Naive thymus-derived CD4-positive, alpha-beta T cell (primary cell): ENCODE data around the gene SART1. TPM values are rescaled to one million over a fixed set of nuclear protein-coding genes. Genes with fewer than 3 reads are reported as not detected.
A peak's percentile ranks its signal among the peaks of the same experiment; 100 is the strongest.

ENCODE experiments used
- ATAC-seq: fragments of 150-1000 bp; cut with Tn5 transposase; 2 replicates; pipeline ENCODE4 v1.10.0; 2021; ENCODE audit warnings: mild to moderate bottlenecking, moderate library complexity
- CTCF ChIA-PET: fragments of 350-600 bp; sonication (Branson Sonifier 250); formaldehyde crosslinking; loops from one replicate; lab custom pipeline; 2021; ENCODE audit warnings: antibody characterized with exemption; lab: Charles Lee
- POLR2A ChIA-PET: fragments of 350-600 bp; sonication (Branson Sonifier 250); formaldehyde crosslinking; loops from one replicate; lab custom pipeline; 2021; ENCODE audit warnings: antibody characterized with exemption, inconsistent platforms; lab: Charles Lee
- DNase-seq, 9 donors: peaks; one replicate each; pipeline versions ENCODE4 v3.0.0 to v3.0.0-alpha.2; 2020 to 2022; ENCODE audit warnings: mixed read lengths in 1 of 9
- H3K27ac ChIP-seq: one replicate; pipeline ENCODE4 v1.7.0; 2013; ENCODE audit warnings: mild to moderate bottlenecking, low read depth, low read length, moderate library complexity
- H3K27me3 ChIP-seq, 2 donors: one replicate each; pipeline ENCODE4 v1.7.0; 2013; ENCODE audit warnings: low read length in 2 of 2, mild to moderate bottlenecking in 2 of 2, moderate library complexity in 2 of 2; ENCODE audit not compliant: control insufficient read depth in 2 of 2, insufficient read depth in 2 of 2
- H3K36me3 ChIP-seq, 3 experiments: 1 replicate in 2 of 3; 2 replicates in 1 of 3; pipeline ENCODE4 v1.7.0; 2013; ENCODE audit warnings: low read length in 3 of 3, mild to moderate bottlenecking in 3 of 3, moderate library complexity in 1 of 3; ENCODE audit not compliant: insufficient read depth in 3 of 3, control insufficient read depth in 2 of 3
- H3K4me1 ChIP-seq, 2 donors: one replicate each; pipeline ENCODE4 v1.7.0; 2013; ENCODE audit warnings: low read length in 2 of 2, mild to moderate bottlenecking in 2 of 2, moderate library complexity in 1 of 2; ENCODE audit not compliant: control insufficient read depth in 2 of 2, insufficient read depth in 2 of 2
- H3K4me3 ChIP-seq: 2 replicates; pipeline ENCODE4 v1.7.0; 2013; ENCODE audit warnings: mild to moderate bottlenecking, low read length
- H3K9me3 ChIP-seq, 3 experiments: 1 replicate in 2 of 3; 2 replicates in 1 of 3; pipeline ENCODE4 v1.7.0; 2013; ENCODE audit warnings: low read length in 3 of 3; ENCODE audit not compliant: control insufficient read depth in 2 of 3
- H3K27ac Mint-ChIP-seq, 9 donors: one replicate each; pipeline ENCODE4 v1.8.0; 2020 to 2022; ENCODE audit warnings: mixed read lengths in 9 of 9, mild to moderate bottlenecking in 8 of 9, moderate library complexity in 5 of 9, inconsistent platforms in 2 of 9
- H3K27me3 Mint-ChIP-seq, 5 donors: one replicate each; pipeline ENCODE4 v1.8.0; 2021 to 2022; ENCODE audit warnings: mixed read lengths in 5 of 5, mild to moderate bottlenecking in 1 of 5
- H3K36me3 Mint-ChIP-seq, 5 donors: one replicate each; pipeline ENCODE4 v1.8.0; 2020 to 2022; ENCODE audit warnings: mixed read lengths in 5 of 5, mild to moderate bottlenecking in 3 of 5, inconsistent platforms in 1 of 5
- H3K4me1 Mint-ChIP-seq, 7 donors: one replicate each; pipeline ENCODE4 v1.8.0; 2020 to 2022; ENCODE audit warnings: mixed read lengths in 7 of 7, mild to moderate bottlenecking in 3 of 7, inconsistent platforms in 1 of 7
- H3K4me3 Mint-ChIP-seq, 10 donors: one replicate each; pipeline ENCODE4 v1.8.0; 2020 to 2022; ENCODE audit warnings: mild to moderate bottlenecking in 10 of 10, mixed read lengths in 10 of 10, moderate library complexity in 6 of 10, inconsistent platforms in 2 of 10
- H3K9me3 Mint-ChIP-seq, 11 donors: one replicate each; pipeline ENCODE4 v1.8.0; 2020 to 2022; ENCODE audit warnings: mixed read lengths in 11 of 11, mild to moderate bottlenecking in 4 of 11, inconsistent platforms in 1 of 11, moderate library complexity in 1 of 11
- intact Hi-C, 2 donors: fragments of 100-400 bp; cut with micrococcal nuclease; formaldehyde crosslinking; loops; one replicate each; pipeline ENCODE4 v1.15.1; 2023
- polyA plus RNA-seq, 2 donors: library from polyadenylated mRNA; unstranded; fragments of 300-500 nt; fragmentation: Illumina TruSeq; gene quantifications; one replicate each; pipeline ENCODE4 v1.2.3, GENCODE V29; 2021
- total RNA-seq, 6 experiments: library from RNA in 5 of 6; stranded (reverse) in 5 of 6; gene quantifications; 1 replicate in 5 of 6; 2 replicates in 1 of 6; pipeline ENCODE4 v1.2.3 and lab custom pipeline; 2021 to 2026

Gene SART1
- total and polyA plus RNA-seq, 7 experiments from 2014 or later, result 27.9 to 102 (median 90.0) TPM

DNA sequence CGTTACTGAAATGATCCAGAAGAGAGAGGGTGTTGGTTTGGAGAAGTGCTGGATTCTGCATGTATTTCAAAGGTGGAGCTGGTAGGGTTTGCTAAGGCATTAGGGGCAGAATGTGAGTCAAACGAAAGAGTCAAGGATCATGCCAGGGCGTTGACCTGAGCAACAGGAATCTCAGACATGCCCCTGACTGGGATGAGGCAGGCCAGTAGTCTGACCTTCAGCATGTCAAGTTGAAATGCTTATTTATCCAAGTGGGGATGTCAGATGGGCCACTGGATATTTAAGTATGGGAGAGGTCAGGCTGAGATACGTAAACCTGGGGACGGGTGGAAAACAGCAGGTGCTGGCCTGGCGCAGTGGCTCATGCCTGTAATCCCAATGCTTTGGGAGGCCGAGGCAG lies 19.0 kb upstream of the SART1 start:
- Mint-ChIP-seq H3K9me3 (peaks cover 0 to 2% (median 0%) of the 10 kb centered on the region in 11 donors), H3K36me3 (no peaks in the 10 kb centered on the region), H3K4me1 (peaks cover 0 to 8% (median 0%) of the 10 kb centered on the region in 7 donors), H3K27me3 (peaks cover 0 to 13% (median 0%) of the 10 kb centered on the region in 5 donors), H3K4me3 (no peak overlapping the region), H3K27ac (peak overlapping the region in 2 of 9 donors; percentile 20 to 26)
- H3K9me3 ChIP-seq, result no peaks in the 10 kb centered on the region
- H3K27ac ChIP-seq, result no peak overlapping the region
- DNase-seq, result no peak
- H3K4me3 ChIP-seq, result no peak overlapping the region
- H3K4me1 ChIP-seq, result no peaks in the 10 kb centered on the region
- ChIA-PET CTCF (interaction anchor here (0.7 to 1.0 kb wide), 4 partner anchors 16 to 537 kb away, joined by 3 to 4 read pairs (median 3); partner anchors contain the start of genes C11orf68 and DPP3), POLR2A (no interaction called here)
- H3K36me3 ChIP-seq, result no peaks in the 10 kb centered on the region
- ATAC-seq, result no peak
- intact Hi-C loops, result no loop called here
- no peaks in the 10 kb centered on the region for H3K27me3 ChIP-seq

DNA sequence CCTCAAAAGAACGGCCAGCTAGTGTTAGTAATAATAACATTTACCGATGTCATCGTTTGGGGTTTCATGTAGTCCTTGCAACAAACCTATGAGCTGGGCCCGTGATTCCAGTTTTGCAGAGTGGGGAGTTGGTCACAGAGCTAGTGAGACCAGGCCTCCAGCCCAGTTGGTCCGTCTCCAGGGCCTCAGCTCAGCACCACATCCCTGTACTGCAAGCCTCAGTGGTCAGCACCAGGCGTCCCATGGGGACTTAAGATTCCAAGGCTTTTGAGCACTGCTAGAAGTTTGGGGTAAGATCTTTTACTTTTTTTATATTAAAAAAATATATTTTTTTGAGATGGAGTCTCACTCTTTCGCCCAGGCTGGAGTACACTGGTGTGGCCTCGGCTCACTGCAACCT lies 17.3 kb upstream of the SART1 start:
- H3K4me3 ChIP-seq, result no peak overlapping the region
- ATAC-seq, result no peak
- H3K4me1 Mint-ChIP-seq, result peaks cover 0 to 8% (median 0%) of the 10 kb centered on the region in 7 donors
- H3K27me3 Mint-ChIP-seq, result peaks cover 0 to 11% (median 0%) of the 10 kb centered on the region in 5 donors
- H3K27ac ChIP-seq, result no peak overlapping the region
- peaks cover 0 to 2% (median 0%) of the 10 kb centered on the region in 11 donors for H3K9me3 Mint-ChIP-seq
- no peaks in the 10 kb centered on the region for H3K4me1 ChIP-seq
- no peaks in the 10 kb centered on the region for H3K27me3 ChIP-seq
- no peaks in the 10 kb centered on the region for H3K36me3 ChIP-seq
- no peak overlapping the region for H3K27ac Mint-ChIP-seq
- no peak overlapping the region for H3K4me3 Mint-ChIP-seq
- no peaks in the 10 kb centered on the region for H3K36me3 Mint-ChIP-seq
- intact Hi-C loops, result no loop called here
- H3K9me3 ChIP-seq, result no peaks in the 10 kb centered on the region
- no peak for DNase-seq
- ChIA-PET POLR2A (interaction anchor here (0.7 to 1.2 kb wide), 3 partner anchors 13 to 397 kb away, joined by 3 to 4 read pairs (median 3); no protein-coding TSS in a partner anchor), CTCF (no interaction called here)

DNA sequence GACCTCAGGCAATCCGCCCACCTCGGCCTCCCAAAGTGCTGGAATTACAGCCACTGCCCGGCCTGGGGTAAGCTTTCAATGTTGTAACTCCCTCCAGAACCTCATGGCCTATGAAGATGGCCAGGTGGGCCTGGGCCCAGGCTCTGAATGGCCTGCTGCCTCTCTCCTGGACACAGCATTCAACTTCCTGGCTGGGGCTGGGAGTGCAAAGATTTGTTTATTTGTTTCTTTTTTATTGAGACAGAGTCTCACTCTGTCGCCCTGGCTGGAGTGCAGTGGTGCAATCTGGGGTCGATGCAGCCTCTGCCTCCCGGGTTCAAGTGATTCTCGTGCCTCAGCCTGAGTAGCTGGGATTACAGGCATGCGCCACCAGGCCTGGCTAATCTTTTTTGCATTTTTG lies 16.8 kb upstream of the SART1 start:
- Histone ChIP-seq H3K9me3 (no peaks in the 10 kb centered on the region), H3K4me3 (no peak overlapping the region), H3K36me3 (no peaks in the 10 kb centered on the region), H3K27me3 (no peaks in the 10 kb centered on the region), H3K4me1 (no peaks in the 10 kb centered on the region), H3K27ac (no peak overlapping the region)
- no peaks in the 10 kb centered on the region for H3K36me3 Mint-ChIP-seq
- intact Hi-C loops, result no loop called here
- ATAC-seq (no peak), DNase-seq (no peak)
- ChIA-PET CTCF (no interaction called here), POLR2A (no interaction called here)
- H3K9me3 Mint-ChIP-seq, result peaks cover 0 to 2% (median 0%) of the 10 kb centered on the region in 11 donors
- H3K4me3 Mint-ChIP-seq, result no peak overlapping the region
- H3K27me3 Mint-ChIP-seq, result peaks cover 0 to 11% (median 0%) of the 10 kb centered on the region in 5 donors
- H3K4me1 Mint-ChIP-seq, result peaks cover 0 to 8% (median 0%) of the 10 kb centered on the region in 7 donors
- no peak overlapping the region for H3K27ac Mint-ChIP-seq

DNA sequence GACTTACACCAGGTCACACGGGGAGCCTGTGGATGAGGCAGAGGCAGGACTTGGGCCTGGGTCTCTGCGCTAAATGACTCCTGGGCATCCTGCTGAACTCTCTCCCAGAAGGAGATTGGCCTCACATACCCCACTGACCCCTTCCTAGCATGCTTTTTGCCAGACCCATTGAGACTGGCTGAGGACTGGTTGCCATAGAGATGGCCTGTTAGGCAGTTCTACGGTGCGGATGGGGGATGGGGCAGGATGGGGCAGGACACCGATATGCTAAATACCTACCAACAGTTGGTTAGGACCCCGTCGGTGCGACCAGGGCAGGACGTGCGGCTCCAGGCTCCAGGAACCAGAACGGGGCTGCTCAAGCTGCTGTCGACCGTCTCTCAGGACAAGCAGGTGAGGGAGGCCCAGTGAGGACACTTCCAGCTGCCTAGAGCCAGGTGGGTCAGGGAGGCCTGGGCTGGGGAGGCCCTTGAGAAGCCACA lies 16.1 kb upstream of the SART1 start, which contains the start of gene TSGA10IP:
TSGA10IP (plus strand) TSS at position 51 of the 482 bp plus-strand sequence; CDS start at position 247, 196 bp downstream.
- Histone ChIP-seq H3K27me3 (no peaks in the 10 kb centered on the region), H3K4me1 (no peaks in the 10 kb centered on the region), H3K9me3 (no peaks in the 10 kb centered on the region), H3K36me3 (no peaks in the 10 kb centered on the region), H3K4me3 (no peak within 1 kb of the TSS), H3K27ac (no peak within 1 kb of the TSS)
- ChIA-PET CTCF (interaction anchor here (0.5 kb wide), 1 partner anchor 36 kb away, joined by 4 read pairs; no protein-coding TSS in a partner anchor), POLR2A (interaction anchor here (0.5 to 1.0 kb wide), 2 partner anchors 10 to 18 kb away, joined by 3 to 5 read pairs; no protein-coding TSS in a partner anchor)
- no peaks in the 10 kb centered on the region for H3K36me3 Mint-ChIP-seq
- H3K27me3 Mint-ChIP-seq, result peaks cover 0 to 8% (median 0%) of the 10 kb centered on the region in 5 donors
- no peak within 1 kb of the TSS for H3K27ac Mint-ChIP-seq
- no peak for ATAC-seq
- no peak for DNase-seq
- peaks cover 0 to 6% (median 0%) of the 10 kb centered on the region in 7 donors for H3K4me1 Mint-ChIP-seq
- H3K9me3 Mint-ChIP-seq, result peaks cover 0 to 2% (median 0%) of the 10 kb centered on the region in 11 donors
- no peak within 1 kb of the TSS for H3K4me3 Mint-ChIP-seq
- intact Hi-C loops, result no loop called here

DNA sequence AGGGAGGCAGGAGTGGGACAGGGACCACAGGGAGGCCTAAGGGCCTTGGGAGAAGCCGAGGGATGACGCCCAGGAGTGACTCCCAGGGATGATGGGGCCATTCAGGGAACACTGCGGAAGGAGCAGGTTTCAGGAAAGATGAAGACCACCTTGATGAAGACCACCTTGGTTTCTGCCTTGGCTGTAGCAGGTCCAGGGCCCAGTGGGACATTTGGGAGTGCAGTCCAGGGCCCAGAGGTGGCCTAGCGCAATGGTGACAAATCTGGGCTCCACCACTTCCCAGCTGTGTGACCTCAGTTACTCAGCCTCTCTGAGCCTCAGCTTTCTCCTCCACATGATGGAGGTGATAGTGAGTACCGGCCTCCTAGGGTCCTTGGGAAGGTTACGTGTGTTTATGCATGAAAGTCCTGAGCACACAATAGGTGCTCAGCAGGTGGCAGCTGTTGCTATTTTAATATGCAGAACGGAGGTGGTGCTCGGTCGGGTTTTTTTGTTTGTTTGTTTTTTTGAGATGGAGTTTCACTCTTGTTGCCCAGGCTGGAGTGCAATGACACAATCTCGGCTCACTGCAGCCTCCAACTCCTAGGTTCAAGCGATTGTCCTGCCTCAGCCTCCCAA lies 15.5 kb upstream of the SART1 start:
- H3K4me1 ChIP-seq, result no peaks in the 10 kb centered on the region
- Mint-ChIP-seq H3K27ac (no peak overlapping the region), H3K4me3 (no peak overlapping the region), H3K27me3 (peaks cover 0 to 10% (median 0%) of the 10 kb centered on the region in 5 donors), H3K9me3 (peaks cover 0 to 2% (median 0%) of the 10 kb centered on the region in 11 donors), H3K36me3 (no peaks in the 10 kb centered on the region), H3K4me1 (peaks cover 0 to 5% (median 0%) of the 10 kb centered on the region in 7 donors)
- H3K36me3 ChIP-seq, result no peaks in the 10 kb centered on the region
- POLR2A ChIA-PET, result interaction anchor here (0.5 to 1.0 kb wide), 2 partner anchors 9 to 39 kb away, joined by 3 to 5 read pairs; no protein-coding TSS in a partner anchor
- DNase-seq (no peak), ATAC-seq (no peak)
- intact Hi-C loops, result no loop called here
- H3K4me3 ChIP-seq, result no peak overlapping the region
- no peaks in the 10 kb centered on the region for H3K27me3 ChIP-seq
- CTCF ChIA-PET, result interaction anchor here (0.5 kb wide), 1 partner anchor 37 kb away, joined by 4 read pairs; no protein-coding TSS in a partner anchor
- no peak overlapping the region for H3K27ac ChIP-seq
- no peaks in the 10 kb centered on the region for H3K9me3 ChIP-seq

DNA sequence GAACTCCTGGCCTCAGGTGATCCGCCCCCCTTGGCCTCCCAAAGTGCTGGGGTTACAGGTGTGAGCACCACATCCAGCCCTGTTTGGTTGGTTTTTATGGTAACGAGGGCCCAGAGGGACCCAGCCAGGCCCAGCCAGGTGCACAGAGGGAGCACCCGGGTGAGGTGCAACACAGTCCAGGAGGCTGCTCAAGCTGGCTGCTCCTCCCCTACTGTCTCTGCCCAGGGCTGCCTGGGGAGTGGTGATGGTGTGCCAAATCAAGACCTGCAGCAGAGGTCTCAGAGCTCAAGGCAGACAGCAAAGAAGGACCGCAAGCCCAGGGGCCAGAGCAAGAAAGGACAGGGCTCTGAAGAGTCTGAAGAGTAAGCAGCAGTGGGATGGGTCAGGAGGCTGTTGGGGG lies 14.9 kb upstream of the SART1 start:
- no peak for DNase-seq
- H3K4me1 ChIP-seq, result no peaks in the 10 kb centered on the region
- ChIA-PET POLR2A (interaction anchor here (0.5 to 1.0 kb wide), 2 partner anchors 8 to 39 kb away, joined by 3 to 5 read pairs; no protein-coding TSS in a partner anchor), CTCF (no interaction called here)
- Mint-ChIP-seq H3K27me3 (peaks cover 0 to 10% (median 0%) of the 10 kb centered on the region in 5 donors), H3K36me3 (no peaks in the 10 kb centered on the region), H3K4me1 (peaks cover 0 to 4% (median 0%) of the 10 kb centered on the region in 7 donors), H3K27ac (no peak overlapping the region), H3K4me3 (no peak overlapping the region), H3K9me3 (peaks cover 0 to 2% (median 0%) of the 10 kb centered on the region in 11 donors)
- intact Hi-C loops, result no loop called here
- H3K27ac ChIP-seq, result no peak overlapping the region
- H3K27me3 ChIP-seq, result no peaks in the 10 kb centered on the region
- ATAC-seq, result no peak
- H3K4me3 ChIP-seq, result no peak overlapping the region
- no peaks in the 10 kb centered on the region for H3K9me3 ChIP-seq
- no peaks in the 10 kb centered on the region for H3K36me3 ChIP-seq
